KMS-11 (cell line): ENCODE data around the gene CFAP92.

ENCODE experiments used
- H2AFZ ChIP-seq: fragments of 200-600 bp; sonication (generic); 2 replicates; pipeline ENCODE4 v1.6.1; 2016; ENCODE audit warnings: antibody characterized with exemption, mixed run types, low read depth
- H3K27ac ChIP-seq: fragments of 200-600 bp; sonication (generic); 2 replicates; pipeline ENCODE4 v1.6.1; 2016; ENCODE audit warnings: mild to moderate bottlenecking, mixed run types
- H3K27me3 ChIP-seq: fragments of 200-600 bp; sonication (generic); 2 replicates; pipeline ENCODE4 v1.6.1; 2017; ENCODE audit warnings: mild to moderate bottlenecking, low read depth, mixed run types, moderate library complexity; ENCODE audit not compliant: insufficient read depth
- H3K36me3 ChIP-seq: fragments of 200-600 bp; sonication (generic); 2 replicates; pipeline ENCODE4 v1.6.1; 2017; ENCODE audit warnings: mild to moderate bottlenecking, mixed run types; ENCODE audit not compliant: insufficient read depth
- H3K4me1 ChIP-seq: fragments of 200-600 bp; sonication (generic); 2 replicates; pipeline ENCODE4 v1.6.1; 2016; ENCODE audit warnings: mild to moderate bottlenecking, low read depth, mixed run types; ENCODE audit not compliant: poor library complexity, severe bottlenecking
- H3K4me2 ChIP-seq: fragments of 200-600 bp; sonication (generic); 2 replicates; pipeline ENCODE4 v1.7.0; 2016; ENCODE audit warnings: mild to moderate bottlenecking, mixed run types
- H3K4me3 ChIP-seq: fragments of 200-600 bp; sonication (generic); IDR thresholded peaks from 2 replicates; pipeline ENCODE4 v1.6.1; 2017; ENCODE audit warnings: low read depth, low read length, mixed read lengths; ENCODE audit not compliant: insufficient read depth
- H3K79me2 ChIP-seq: fragments of 200-600 bp; sonication (generic); 2 replicates; pipeline ENCODE4 v1.6.1; 2016; ENCODE audit warnings: low read depth, mixed run types; ENCODE audit not compliant: insufficient read depth
- H3K9ac ChIP-seq: fragments of 200-600 bp; sonication (generic); 2 replicates; pipeline ENCODE4 v1.6.1; 2016; ENCODE audit warnings: mild to moderate bottlenecking, mixed run types
- H4K20me1 ChIP-seq: fragments of 200-600 bp; sonication (generic); 2 replicates; pipeline ENCODE4 v1.6.1; 2016; ENCODE audit warnings: mild to moderate bottlenecking, mixed run types; ENCODE audit not compliant: insufficient read depth
- CTCF ChIP-seq: fragments of 200-600 bp; sonication (generic); conservative IDR thresholded peaks from 2 replicates; pipeline ENCODE4 v1.6.1; 2017; ENCODE audit warnings: low read depth, mild to moderate bottlenecking, antibody characterized with exemption, low read length, moderate library complexity, mixed read lengths

CFAP92 gene

DNA sequence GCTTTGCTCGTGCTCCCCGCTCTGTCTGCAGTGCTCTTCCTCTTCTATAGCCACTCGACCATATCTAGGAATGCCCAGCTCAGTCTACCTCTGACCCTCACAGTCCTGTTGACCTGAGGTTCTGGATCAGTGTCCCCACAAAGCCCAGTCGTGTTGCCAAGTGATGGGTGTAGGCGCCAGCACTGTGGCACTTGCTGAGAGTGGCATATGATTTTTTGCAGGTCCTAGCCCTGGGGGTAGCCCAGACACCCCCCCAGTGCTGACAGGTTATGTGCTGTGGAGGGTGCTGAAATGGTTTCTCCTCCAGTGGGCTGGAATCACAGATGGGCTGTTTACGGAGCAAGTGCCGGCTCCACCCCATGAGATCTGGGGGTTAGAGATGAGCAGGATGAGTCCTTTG lies 82.0 kb downstream of the CFAP92 start:
- H3K36me3 ChIP-seq: peaks cover 9% of the 10 kb centered on the region; the same call in 1 of the 2 replicates
- no peak for TF ChIP-seq CTCF
- H3K9ac ChIP-seq: no peak overlapping the region
- H3K4me2 ChIP-seq: no peak overlapping the region
- H3K27ac ChIP-seq: no peak overlapping the region
- no peaks in the 10 kb centered on the region for H3K27me3 ChIP-seq
- H3K4me1 ChIP-seq: no peaks in the 10 kb centered on the region
- H2AFZ ChIP-seq: no peak overlapping the region
- no peak overlapping the region for H3K4me3 ChIP-seq
- H3K79me2 ChIP-seq: no peaks in the 10 kb centered on the region
- H4K20me1 ChIP-seq: no peaks in the 10 kb centered on the region

DNA sequence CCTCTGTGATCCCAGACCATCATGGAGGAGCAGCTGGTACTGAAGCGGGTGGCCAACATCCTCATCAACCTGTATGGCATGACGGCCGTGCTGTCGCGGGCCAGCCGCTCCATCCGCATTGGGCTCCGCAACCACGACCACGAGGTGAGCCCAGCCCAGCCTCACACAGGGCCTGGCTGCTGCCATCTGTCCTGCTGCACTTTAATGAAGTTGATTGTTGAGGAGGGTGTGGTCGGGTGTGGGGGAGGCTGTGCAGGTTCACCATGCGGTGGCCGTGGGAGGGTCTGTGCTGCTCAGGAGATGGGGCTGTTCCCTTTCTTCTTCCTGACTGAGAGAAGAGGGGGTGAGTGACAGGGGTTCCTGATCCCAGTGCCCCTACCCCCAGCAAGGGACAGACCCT lies 83.9 kb downstream of the CFAP92 start:
- H3K9ac ChIP-seq: no peak overlapping the region
- H3K36me3 ChIP-seq: peaks cover 9% of the 10 kb centered on the region; the same call in 1 of the 2 replicates

DNA sequence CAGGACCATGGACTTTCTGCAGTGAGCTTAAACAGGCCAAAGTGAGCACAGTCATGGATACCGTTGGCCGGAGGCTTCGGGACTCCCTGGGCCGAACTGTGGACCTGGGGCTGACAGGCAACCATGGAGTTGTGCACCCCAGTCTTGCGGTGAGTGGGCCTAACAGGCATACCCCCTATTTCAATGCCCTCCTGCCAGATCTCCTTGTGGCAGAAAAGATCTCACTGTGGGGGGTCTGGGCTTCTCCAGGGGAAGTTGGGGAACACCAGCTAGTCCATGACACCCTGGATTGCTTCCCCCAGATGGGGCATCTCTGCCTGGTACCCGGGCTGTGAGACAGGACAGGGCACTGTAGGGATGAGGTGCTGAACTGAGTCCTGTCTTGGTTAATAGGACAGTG lies 84.9 kb downstream of the CFAP92 start:
- Histone ChIP-seq H3K36me3 (peaks cover 6% of the 10 kb centered on the region; the same call in 1 of the 2 replicates), H3K4me3 (no peak overlapping the region), H3K27me3 (no peaks in the 10 kb centered on the region), H3K9ac (no peak overlapping the region), H3K27ac (no peak overlapping the region), H3K4me1 (no peaks in the 10 kb centered on the region), H2AFZ (no peak overlapping the region), H4K20me1 (no peaks in the 10 kb centered on the region), H3K4me2 (no peak overlapping the region), H3K79me2 (no peaks in the 10 kb centered on the region)
- no peak for TF ChIP-seq CTCF

More for the DNA sequence above, 83.9 kb downstream of the CFAP92 start:
- no peak overlapping the region for H3K4me2 ChIP-seq
- H3K4me3 ChIP-seq: no peak overlapping the region
- no peaks in the 10 kb centered on the region for H4K20me1 ChIP-seq
- no peak overlapping the region for H3K27ac ChIP-seq
- H3K4me1 ChIP-seq: no peaks in the 10 kb centered on the region
- TF ChIP-seq CTCF: no peak
- H2AFZ ChIP-seq: no peak overlapping the region
- no peaks in the 10 kb centered on the region for H3K27me3 ChIP-seq
- no peaks in the 10 kb centered on the region for H3K79me2 ChIP-seq

- H3K4me1 ChIP-seq: no peaks in the 10 kb centered on the region
- H3K9ac ChIP-seq: no peak overlapping the region
- H2AFZ ChIP-seq: no peak overlapping the region
- H3K27me3 ChIP-seq: no peaks in the 10 kb centered on the region
- no peak overlapping the region for H3K27ac ChIP-seq
- no peak overlapping the region for H3K4me3 ChIP-seq
- no peaks in the 10 kb centered on the region for H3K79me2 ChIP-seq
- H3K36me3 ChIP-seq: peaks cover 6% of the 10 kb centered on the region; the same call in 1 of the 2 replicates
- no peaks in the 10 kb centered on the region for H4K20me1 ChIP-seq
- TF ChIP-seq CTCF: no peak
- no peak overlapping the region for H3K4me2 ChIP-seq
These were observed 86.0 kb downstream of the CFAP92 start for GRCh38 chr3:128907706-128908445.
